CD4-positive, alpha-beta T cell treated with Interleukin-1 beta for 1 hour (primary cell): ENCODE measurements around the gene PSRC1.
"Not testable (repeated sequence)": the region's sequence is repeated elsewhere in the genome, so short reads cannot be mapped to it uniquely, and the experiment has no call there.

Source experiments
- DNase-seq, 2 donors: peaks; one replicate each; pipeline ENCODE4 v3.0.0-alpha.2; 2020 to 2022

The PSRC1 gene

DNA sequence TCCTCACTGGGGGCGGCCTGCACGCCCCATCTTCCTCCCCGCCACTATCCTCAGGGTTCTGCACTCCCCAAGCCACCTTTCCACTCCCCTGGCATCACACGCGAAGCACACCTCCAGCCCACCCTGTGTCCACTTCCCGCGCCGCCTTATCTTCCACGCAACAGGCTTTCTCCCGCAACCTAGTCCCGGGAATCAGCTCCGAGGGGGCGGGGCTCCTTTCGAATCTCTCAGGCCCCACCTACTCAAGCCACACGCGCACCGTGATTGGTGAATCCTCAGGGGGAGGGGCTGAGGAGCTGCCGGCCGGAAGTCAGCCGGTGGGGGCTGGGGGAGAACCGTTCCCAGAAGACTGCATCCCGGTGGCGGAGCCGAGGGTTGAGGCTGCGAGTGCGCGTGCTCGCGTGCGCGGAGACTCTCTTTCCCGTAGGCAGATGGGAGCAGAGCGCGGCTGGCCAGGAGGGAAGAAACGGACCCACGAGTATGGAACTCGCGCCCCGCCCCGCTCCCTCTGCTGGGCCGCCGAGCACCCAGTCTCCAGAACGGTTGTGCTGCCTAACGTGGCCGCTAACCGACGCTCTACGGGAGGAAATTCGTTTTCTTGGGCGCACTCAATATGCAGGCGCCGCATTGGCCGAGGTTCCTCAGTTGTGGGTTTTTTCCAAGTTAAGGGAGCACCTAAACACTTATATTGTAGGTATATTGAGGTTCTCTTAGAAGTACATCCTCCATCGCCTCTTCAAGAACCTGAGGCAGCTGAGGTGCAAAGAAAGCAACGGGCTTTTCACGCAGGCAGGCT is at the start of gene PSRC1:
Gene PSRC1 (minus strand): TSS at position 194 of the 796 bp plus-strand sequence.
- peak; percentile 86 to 91 for DNase-seq

DNA sequence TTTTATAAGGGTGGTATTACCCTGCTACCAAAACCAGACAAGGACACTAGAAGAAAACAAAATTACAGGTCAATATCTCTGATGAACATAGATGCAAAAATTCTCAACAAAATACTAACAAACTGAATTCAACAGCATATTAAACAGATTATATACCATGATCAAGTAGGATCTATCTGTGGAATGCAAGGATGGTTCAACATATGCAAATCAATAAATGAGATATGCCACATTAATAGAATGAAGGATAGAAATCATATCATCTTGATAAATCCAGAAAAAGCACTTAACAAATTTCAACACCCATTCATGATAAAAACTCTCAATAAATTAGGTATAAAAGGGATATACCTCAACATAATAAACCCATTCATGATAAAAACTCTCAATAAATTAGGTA is 48.2 kb upstream of the PSRC1 start:
- no peak for DNase-seq

DNA sequence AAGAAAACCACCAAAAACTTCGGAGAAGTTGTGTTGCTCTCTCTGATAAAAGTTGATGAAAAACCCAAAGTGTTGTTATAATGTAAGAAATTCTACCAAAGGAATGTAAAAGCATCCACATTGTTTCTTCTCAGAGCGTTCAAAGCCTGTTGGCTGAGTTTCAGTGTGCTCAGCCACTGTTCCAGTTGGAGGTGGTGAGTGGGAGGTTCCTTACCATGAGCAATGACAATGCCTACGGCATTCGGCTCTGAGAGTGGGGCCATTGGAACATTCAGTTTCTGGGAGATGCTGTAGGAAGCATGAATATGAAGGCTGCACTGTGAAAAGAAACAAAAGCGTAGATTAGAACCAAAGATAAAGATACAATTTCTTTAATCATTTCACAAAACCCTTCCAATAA is 44.3 kb upstream of the PSRC1 start:
- DNase-seq: no peak

DNA sequence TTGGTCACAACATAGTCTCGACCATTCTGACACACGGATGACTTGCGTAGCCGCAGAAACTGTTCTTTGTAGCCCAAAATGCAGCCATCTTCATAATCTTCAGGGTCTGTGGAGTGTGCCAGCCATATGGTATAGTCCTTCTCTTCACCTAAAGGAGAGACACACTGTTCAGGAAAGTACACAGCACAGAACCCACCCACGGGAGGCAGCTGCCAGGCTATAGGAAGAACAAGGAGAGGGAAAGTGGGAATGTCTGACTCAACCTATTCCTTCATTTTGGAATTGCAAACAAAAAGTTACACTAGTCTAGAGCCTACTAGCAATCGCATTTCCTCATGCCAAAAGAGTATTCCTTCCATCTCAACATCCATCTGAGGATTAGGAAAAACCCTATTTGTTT is 40.0 kb upstream of the PSRC1 start:
- DNase-seq: no peak

GRCh38 chr1:109319114-109319513 is 36.2 kb upstream of the PSRC1 start:
- no peak for DNase-seq

DNA sequence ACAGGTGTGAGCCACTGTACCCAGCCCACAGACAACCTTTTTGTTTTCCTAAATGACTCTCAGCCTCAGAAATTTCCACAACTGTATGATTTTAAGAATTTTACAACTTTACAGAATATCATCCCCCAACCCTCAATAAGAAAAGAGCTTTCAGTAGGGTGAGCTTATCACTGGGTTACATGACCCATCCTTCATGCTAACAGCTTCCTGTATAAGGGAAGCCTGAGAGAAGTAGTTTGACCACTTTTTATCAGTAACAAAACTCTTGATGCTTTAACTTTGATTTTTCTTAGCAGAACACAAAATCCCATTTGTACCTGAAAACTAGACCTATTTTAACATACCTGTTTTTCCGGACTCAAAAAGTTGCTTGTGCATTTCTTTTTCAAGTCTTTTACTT is 33.6 kb upstream of the PSRC1 start:
- no peak for DNase-seq

GRCh38 chr1:109315288-109315687 is 32.3 kb upstream of the PSRC1 start:
- DNase-seq: no peak

GRCh38 chr1:109314795-109315194 is 31.9 kb upstream of the PSRC1 start:
- no peak for DNase-seq

- DNase-seq: no peak
Observed at GRCh38 chr1:109312978-109313775, 30.2 kb upstream of the PSRC1 start.

- DNase-seq: no peak
Observed at GRCh38 chr1:109312246-109312645, 29.3 kb upstream of the PSRC1 start.

DNA sequence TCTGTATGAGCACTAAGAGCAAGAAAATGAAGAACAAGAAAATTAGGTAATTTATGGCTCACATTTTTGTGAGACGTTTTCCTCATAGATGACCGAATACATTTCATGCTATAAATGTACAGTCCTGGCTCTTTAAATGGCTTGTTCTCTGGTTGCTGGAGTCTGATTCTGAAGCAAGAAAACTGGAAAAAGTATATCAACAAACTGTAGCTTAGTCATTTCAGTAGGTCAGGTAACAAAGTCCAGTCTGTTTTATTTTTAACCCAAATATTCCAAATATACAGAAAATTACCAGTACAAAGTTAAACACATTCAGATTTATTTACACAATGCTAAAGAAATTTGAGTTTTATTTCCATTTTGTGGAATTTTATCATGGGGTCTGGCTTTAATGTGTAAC is 26.4 kb upstream of the PSRC1 start:
- no peak for DNase-seq

DNA sequence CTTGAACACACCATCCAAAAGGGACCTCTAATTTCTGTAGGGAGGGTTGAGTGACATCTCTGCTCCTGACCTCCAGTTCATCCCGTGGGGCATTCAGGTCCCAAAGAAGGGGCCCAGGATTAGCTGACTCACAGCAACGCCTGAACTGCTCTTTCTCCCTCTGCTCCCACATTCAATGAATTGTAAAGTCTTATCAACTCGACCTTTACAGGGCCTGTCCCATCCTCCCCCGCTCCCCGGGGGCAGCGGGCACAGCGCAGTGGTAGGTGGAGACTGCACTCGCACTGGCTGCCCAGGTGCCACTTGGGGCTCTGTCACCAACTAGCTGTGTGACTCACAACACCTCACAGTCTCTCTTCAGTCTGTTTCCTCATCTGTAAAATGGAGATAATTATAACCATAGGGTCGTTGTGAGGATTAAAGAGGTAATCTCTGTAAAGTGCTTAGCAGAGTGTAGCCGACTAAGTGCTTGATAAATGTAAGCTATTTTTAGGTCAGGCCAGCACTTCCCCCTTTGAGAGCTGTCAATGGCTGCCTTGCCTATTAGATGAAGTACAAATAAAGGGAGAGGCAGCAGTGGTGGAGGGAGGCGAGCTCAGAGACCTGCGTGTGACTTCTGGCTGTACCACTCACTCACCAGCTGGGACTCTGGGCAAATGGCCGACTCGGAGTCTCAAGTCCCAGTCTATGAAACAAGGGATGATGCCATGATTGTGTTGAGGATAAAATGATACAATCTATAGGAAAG is 24.5 kb upstream of the PSRC1 start:
- peak in 1 of 2 donors; percentile 41 for DNase-seq

DNA sequence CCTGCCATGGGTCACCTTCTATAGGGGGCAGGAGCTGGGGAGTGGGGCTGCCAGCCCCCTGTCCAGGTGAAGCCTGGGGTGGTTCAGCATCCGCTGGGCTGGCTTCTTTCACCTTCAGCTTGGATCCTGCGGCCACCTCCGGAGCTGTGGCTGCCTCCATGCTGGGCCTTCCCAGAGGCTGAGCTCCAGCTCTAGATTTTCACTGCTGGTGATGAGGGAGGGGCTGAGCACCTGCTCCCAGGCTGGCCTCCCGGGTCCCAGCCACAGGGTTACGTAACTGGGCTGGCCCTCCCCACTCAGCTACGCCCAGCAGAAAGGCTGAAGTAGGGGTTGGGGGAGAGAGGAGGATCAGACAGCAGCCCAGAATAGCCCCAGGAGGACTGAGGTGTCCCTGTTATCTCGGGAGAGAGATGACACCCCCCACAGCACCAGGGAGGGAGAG is 23.9 kb upstream of the PSRC1 start, which contains the start of gene MYBPHL:
Gene MYBPHL (minus strand): TSS at position 180 of the 442 bp plus-strand sequence. CDS start 20 bp downstream, at position 160.
- DNase-seq: no peak

- not testable (repeated sequence) for DNase-seq
Observed at GRCh38 chr1:109305991-109306390, 23.0 kb upstream of the PSRC1 start.

- DNase-seq: no peak
Observed at GRCh38 chr1:109304226-109304920, 21.4 kb upstream of the PSRC1 start.

DNA sequence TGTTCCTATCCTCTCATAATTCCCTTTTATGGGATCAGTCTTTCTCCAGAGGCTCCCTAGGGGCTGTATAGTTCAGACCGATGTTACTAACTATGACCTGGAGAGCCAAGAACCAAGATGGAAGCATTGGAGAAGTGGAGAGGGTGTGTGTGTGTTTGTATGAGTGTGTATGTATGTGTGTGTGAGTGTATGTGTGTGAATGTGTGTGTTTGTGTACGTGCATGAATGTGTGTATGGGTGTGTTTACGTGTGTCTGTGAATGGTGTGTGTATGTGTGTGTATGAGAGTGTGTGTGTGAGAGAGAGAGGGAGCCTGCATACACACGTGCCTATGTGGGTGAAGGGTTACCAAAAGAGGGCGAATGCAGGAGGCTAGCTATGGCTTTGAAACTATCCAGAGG is 18.9 kb upstream of the PSRC1 start:
- no peak for DNase-seq

DNA sequence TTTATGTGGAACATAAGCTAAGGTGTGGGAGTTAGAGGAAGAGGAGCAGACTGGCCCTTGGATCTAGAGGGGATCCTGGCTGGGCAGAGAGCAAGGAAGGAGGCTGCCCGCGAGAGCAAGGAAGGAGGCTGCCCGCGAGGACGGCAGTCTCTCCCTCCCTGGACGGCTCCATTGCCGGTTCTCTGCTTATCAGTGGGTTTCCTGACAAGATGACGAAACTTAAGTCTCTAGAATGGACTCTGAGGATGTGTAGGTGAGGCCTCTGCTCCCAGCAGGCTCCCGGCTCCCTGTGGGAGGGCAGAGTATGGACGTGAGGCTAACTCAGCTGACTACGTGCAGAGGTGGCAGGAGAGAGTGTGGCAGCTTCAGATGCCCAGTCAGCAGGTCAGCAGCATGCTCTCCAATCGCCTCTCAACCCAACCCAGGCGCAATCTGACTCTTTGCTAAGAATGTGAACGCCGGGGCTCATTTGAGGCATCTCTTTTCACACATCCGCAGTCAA is 17.8 kb upstream of the PSRC1 start:
- no peak for DNase-seq

DNA sequence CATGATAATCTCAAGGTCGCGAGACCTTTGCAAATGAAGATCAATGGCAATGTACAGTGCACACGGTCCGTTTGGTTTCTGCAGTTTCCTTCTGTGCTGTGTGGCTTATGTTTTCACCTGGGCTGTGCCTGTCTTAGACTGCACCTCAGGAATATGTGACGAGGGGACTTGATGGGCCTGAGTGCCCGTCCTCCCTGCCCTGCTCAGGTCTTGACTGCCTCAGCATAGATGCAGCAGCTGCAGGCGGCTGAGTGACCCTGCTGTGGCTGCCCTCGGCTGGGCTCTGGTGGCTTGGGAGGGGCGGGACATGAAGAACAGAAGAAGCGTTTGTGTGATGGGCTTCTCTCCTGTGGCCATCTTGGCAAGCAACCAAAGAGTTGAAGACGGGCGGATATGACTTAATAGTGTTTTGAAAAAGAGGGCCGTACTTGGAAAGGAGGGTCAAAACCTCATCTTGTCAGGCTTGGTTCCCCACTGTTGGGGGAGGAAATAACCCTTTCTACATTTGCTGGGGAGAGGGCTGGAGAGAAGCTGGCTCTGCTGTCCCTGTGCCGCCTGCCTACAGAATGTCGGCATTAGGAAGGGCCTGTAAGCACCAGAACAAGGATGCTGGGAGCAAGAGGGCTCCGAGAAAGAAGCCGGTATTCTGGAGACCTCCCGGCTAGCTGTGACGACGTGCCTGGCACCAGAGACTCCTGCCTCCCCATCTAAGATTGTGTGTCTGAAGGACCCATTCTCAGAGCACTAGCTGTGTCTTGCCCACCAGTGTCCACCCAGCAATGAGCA is 16.8 kb upstream of the PSRC1 start:
- no peak for DNase-seq

- DNase-seq: no peak
Observed at GRCh38 chr1:109298666-109299557, 16.0 kb upstream of the PSRC1 start.

- DNase-seq: no peak
Observed at GRCh38 chr1:109296782-109297181, 13.8 kb upstream of the PSRC1 start.
